22Rv1 (cell line): ENCODE results near the gene PTH2.
"Not testable (repeated sequence)": the region's sequence is repeated elsewhere in the genome, so short reads cannot be mapped to it uniquely, and the experiment has no call there.

Experiments
- H3K27ac ChIP-seq: fragments of 450-650 bp; 2 replicates; pipeline ENCODE4 v1.5.1; 2017
- ZFX ChIP-seq: fragments of 450-650 bp; IDR thresholded peaks from 2 replicates; pipeline ENCODE4 v1.6.1; 2017; ENCODE audit warnings: antibody characterized with exemption, borderline replicate concordance
- TF ChIP-seq, protein P1 (sequence below): fragments of 450-650 bp; IDR thresholded peaks from 2 replicates; pipeline ENCODE4 v1.5.1; 2017; ENCODE audit warnings: mild to moderate bottlenecking

PTH2 gene

DNA sequence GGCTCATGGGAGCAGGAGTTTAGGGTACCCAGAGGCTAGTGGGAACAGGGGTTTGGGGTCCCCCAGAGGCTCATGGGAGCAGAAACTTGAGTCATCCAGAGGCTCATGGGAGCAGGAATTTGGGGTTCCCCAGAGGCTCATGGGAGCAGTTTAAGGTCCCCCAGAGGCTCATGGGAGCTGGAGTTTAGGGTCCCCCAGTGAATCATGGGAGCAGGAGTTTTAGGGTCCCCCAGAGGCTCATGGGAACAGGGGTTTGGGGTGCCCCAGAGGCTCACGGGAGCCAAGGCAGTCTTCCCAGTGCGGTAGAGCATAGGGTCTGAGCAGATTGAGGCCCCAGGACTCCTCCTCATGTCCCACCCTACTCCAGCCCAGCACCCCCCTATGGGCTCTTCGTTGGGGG, 42.1 kb upstream of the PTH2 start:
- TF ChIP-seq, protein P1, sequence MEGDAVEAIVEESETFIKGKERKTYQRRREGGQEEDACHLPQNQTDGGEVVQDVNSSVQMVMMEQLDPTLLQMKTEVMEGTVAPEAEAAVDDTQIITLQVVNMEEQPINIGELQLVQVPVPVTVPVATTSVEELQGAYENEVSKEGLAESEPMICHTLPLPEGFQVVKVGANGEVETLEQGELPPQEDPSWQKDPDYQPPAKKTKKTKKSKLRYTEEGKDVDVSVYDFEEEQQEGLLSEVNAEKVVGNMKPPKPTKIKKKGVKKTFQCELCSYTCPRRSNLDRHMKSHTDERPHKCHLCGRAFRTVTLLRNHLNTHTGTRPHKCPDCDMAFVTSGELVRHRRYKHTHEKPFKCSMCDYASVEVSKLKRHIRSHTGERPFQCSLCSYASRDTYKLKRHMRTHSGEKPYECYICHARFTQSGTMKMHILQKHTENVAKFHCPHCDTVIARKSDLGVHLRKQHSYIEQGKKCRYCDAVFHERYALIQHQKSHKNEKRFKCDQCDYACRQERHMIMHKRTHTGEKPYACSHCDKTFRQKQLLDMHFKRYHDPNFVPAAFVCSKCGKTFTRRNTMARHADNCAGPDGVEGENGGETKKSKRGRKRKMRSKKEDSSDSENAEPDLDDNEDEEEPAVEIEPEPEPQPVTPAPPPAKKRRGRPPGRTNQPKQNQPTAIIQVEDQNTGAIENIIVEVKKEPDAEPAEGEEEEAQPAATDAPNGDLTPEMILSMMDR, result no peak
- no peak for TF ChIP-seq ZFX
- H3K27ac ChIP-seq, result no peak overlapping the region

DNA sequence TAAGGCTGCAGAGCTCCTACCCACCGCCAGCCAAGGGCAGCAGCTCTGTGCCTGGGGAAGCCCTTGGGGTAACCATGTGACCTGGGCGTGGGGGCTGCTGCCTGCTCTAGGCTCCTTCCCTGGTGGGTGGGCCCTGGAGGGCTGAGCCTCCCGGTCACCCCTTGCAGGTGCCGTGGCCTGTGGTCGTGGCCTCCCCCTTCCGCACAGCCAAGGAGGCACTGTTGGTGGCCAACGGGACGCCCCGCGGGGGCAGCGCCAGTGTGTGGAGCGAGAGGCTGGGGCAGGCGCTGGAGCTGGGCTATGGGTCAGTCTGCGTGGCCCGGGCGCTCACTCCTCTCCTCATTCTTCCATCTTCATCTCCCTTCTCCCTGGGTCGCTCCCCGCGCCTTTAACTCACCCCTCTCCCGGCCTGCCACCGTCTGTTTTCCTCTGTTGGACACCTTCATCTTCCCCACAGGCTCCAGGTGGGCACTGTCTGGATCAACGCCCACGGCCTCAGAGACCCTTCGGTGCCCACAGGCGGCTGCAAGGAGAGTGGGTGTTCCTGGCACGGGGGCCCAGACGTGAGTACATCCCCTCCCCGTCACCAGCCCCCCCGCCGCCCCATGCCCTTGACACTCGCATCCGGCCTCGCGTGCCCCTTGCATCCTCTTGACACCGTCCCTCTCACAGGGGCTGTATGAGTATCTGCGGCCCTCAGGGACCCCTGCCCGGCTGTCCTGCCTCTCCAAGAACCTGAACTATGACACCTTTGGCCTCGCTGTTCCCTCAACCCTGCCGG, 40.9 kb upstream of the PTH2 start:
- no peak overlapping the region for H3K27ac ChIP-seq

GRCh38 chr19:49462492-49462891, 39.3 kb upstream of the PTH2 start:
- TF ChIP-seq, protein P1, result no peak
- no peak for TF ChIP-seq ZFX
- H3K27ac ChIP-seq, result no peak overlapping the region

More for the DNA sequence above, 40.9 kb upstream of the PTH2 start:
- no peak for TF ChIP-seq ZFX
- TF ChIP-seq, protein P1, result no peak

DNA sequence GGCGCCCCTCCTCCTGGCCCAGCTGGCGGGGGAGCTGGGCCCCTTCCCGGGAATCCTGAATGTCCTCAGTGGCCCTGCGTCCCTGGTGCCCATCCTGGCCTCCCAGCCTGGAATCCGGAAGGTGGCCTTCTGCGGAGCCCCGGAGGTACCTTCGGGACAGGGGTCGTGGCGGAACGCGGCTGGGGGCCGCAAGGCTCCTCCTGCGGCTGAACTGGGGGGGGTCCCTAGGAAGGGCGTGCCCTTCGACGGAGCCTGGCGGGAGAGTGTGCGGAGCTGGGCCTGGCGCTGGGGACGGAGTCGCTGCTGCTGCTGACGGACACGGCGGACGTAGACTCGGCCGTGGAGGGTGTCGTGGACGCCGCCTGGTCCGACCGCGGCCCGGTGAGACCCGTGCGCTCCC, 38.4 kb upstream of the PTH2 start:
- no peak overlapping the region for H3K27ac ChIP-seq
- TF ChIP-seq, protein P1, result no peak
- no peak for TF ChIP-seq ZFX

DNA sequence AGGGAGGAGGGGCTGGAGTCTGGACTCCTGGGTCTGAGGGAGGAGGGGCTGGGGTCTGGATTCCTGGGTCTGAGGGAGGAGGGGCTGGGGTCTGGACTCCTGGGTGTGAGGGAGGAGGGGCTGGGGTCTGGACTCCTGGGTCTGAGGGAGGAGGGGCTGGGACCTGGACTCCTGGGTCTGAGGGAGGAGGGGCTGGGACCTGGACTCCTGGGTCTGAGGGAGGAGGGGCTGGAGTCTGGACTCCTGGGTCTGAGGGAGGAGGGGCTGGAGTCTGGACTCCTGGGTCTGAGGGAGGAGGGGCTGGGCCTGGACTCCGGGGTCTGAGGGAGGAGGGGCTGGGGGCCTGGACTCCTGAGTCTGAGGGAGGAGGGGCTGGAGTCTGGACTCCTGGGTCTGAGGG, 37.9 kb upstream of the PTH2 start:
- not testable (repeated sequence) for H3K27ac ChIP-seq

DNA sequence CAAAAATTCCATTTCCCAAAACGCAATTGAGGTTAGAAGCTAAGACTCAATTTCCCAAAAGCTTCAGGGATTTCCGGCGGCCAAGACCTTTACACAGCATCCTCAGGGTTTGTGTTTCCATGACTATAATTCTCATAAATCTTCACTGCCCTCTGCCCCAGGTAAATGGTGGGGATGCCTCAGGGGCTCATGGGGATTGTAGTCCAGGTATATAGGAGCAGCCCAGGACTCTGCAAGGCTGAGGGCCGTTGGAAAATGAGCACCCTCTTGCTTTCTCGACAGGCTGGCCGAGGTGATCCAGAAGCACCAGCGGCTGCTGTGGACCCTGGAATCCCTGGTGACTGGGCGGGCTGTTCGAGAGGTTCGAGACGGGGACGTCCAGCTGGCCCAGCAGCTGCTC, 36.1 kb upstream of the PTH2 start:
- no peak overlapping the region for H3K27ac ChIP-seq
- TF ChIP-seq, protein P1, result no peak
- TF ChIP-seq ZFX, result no peak

- H3K27ac ChIP-seq, result no peak overlapping the region
- TF ChIP-seq, protein P1, result no peak
- no peak for TF ChIP-seq ZFX
These were observed 35.3 kb upstream of the PTH2 start for GRCh38 chr19:49458567-49458903.

DNA sequence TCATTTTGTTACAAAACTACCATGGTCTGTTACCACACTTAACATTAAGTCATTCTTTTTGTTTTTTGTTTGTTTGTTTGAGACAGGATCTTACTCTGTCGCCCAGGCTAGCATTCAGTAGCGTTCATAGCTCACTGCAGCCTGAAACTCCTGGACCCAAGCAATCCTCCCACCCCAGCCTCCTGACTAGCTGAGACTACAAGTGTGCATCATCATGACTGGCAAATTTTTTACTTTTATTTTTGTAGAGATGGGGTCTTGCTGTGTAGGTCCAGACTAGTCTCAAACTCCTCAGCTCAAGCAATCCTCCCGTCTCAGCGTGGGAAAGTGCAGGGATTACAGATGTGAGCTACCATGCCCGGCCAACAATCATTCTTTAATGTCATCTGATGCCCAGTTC, 33.1 kb upstream of the PTH2 start:
- TF ChIP-seq ZFX, result no peak
- TF ChIP-seq, protein P1, result no peak
- no peak overlapping the region for H3K27ac ChIP-seq
